Mammary epithelial cell (primary cell): ENCODE data around the gene TBRG4.

Experiments
- EZH2 ChIP-seq: IDR thresholded peaks from 2 replicates; pipeline ENCODE4 v1.6.1; 2012; ENCODE audit warnings: low read length, inconsistent platforms, borderline replicate concordance
- TF ChIP-seq, protein P1 (sequence below), 2 donors: IDR thresholded peaks in 1 of 2; conservative IDR thresholded peaks in 1 of 2; 2 replicates each; pipeline ENCODE4 v1.5.1; 2011 to 2012; ENCODE audit warnings: inconsistent platforms in 2 of 2, low read length in 2 of 2, mild to moderate bottlenecking in 2 of 2, control low read depth in 1 of 2, low read depth in 1 of 2; ENCODE audit not compliant: insufficient read depth in 1 of 2; ENCODE audit errors: extremely low read depth in 1 of 2

DNA sequence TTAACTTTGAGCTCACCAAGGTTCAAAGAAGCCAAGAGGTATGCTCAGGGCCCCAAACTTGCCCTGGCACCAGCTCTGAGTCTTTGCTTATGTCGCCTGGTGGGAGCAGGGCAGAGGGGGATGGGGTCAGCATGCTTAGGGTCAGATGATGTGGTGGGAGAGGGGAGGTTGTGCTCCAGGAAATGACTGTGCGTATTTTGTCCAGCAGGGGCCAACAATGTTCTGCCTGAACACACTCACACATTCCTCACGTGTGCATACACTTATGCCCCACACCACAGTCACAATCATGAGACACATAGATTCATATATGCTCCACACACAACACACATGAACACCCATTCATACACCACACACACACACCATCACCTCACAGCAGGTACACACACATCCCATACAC lies 41.7 kb upstream of the TBRG4 start:
- TF ChIP-seq, protein P1, sequence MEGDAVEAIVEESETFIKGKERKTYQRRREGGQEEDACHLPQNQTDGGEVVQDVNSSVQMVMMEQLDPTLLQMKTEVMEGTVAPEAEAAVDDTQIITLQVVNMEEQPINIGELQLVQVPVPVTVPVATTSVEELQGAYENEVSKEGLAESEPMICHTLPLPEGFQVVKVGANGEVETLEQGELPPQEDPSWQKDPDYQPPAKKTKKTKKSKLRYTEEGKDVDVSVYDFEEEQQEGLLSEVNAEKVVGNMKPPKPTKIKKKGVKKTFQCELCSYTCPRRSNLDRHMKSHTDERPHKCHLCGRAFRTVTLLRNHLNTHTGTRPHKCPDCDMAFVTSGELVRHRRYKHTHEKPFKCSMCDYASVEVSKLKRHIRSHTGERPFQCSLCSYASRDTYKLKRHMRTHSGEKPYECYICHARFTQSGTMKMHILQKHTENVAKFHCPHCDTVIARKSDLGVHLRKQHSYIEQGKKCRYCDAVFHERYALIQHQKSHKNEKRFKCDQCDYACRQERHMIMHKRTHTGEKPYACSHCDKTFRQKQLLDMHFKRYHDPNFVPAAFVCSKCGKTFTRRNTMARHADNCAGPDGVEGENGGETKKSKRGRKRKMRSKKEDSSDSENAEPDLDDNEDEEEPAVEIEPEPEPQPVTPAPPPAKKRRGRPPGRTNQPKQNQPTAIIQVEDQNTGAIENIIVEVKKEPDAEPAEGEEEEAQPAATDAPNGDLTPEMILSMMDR (conservative IDR thresholded peaks at IDR 0.05 in 1 of 2, IDR thresholded peaks at IDR 0.05 in 1 of 2; ENCODE audit: extremely low read depth in 1 of 2, insufficient read depth in 1 of 2, low read depth in 1 of 2, low read length in 2 of 2) = no peak
- TF ChIP-seq EZH2 = no peak
